Stomach (tissue), 9 donors: ENCODE measurements around the gene PCSK2. TPM values are rescaled to one million over a fixed set of nuclear protein-coding genes. Genes with fewer than 3 reads are reported as not detected.

Experiments
- DNase-seq, 2 donors: peaks; one replicate each; pipeline versions ENCODE4 v3.0.0 to v3.0.0-alpha.2; 2013 to 2019
- H3K27ac ChIP-seq, 5 donors: fragments of 200-600 bp in 4 of 5; sonication (generic) in 4 of 5; one replicate each; pipeline ENCODE4 v1.5.1; 2013 to 2019; ENCODE audit warnings: mild to moderate bottlenecking in 1 of 5, moderate library complexity in 1 of 5
- H3K27me3 ChIP-seq, 3 donors: fragments of 200-600 bp; sonication (generic); one replicate each; pipeline ENCODE4 v1.5.1; 2017 to 2019; ENCODE audit warnings: mixed run types in 1 of 3
- H3K36me3 ChIP-seq, 4 donors: fragments of 200-600 bp; sonication (generic); 1 replicate in 3 of 4; 2 replicates in 1 of 4; pipeline ENCODE4 v1.5.1; 2016 to 2019
- H3K4me1 ChIP-seq, 4 donors: fragments of 200-600 bp; sonication (generic); one replicate each; pipeline ENCODE4 v1.5.1; 2016 to 2019
- H3K4me3 ChIP-seq, 4 donors: fragments of 200-600 bp; sonication (generic) in 3 of 4; one replicate each; pipeline ENCODE4 v1.5.1; 2016 to 2019; ENCODE audit warnings: mild to moderate bottlenecking in 1 of 4
- H3K9me3 ChIP-seq, 4 donors: fragments of 200-600 bp; sonication (generic); one replicate each; pipeline ENCODE4 v1.5.1; 2016 to 2019
- CTCF ChIP-seq, 7 experiments: fragments of 450-650 bp in 4 of 7; fragments of 200-600 bp in 3 of 7; sonication (generic) in 3 of 7; IDR thresholded peaks; one replicate each; pipeline ENCODE4 v1.5.1; 2016 to 2019; ENCODE audit warnings: antibody characterized with exemption in 7 of 7, control low read depth in 2 of 7, mild to moderate bottlenecking in 1 of 7
- EP300 ChIP-seq: sonication (generic); formaldehyde crosslinking; IDR thresholded peaks from one replicate; pipeline ENCODE4 v1.6.1; 2017; ENCODE audit warnings: antibody characterized with exemption
- POLR2A ChIP-seq, 4 donors: fragments of 450-650 bp; IDR thresholded peaks; one replicate each; pipeline ENCODE4 v1.6.1; 2016; ENCODE audit warnings: antibody characterized with exemption in 4 of 4, control low read depth in 2 of 4, mild to moderate bottlenecking in 1 of 4, moderate library complexity in 1 of 4
- POLR2AphosphoS5 ChIP-seq, 3 donors: sonication (generic); formaldehyde crosslinking; IDR thresholded peaks; one replicate each; pipeline ENCODE4 v1.6.1; 2016; ENCODE audit warnings: antibody characterized with exemption in 3 of 3
- WGBS, 5 donors: extraction: QIAGEN DNeasy Blood & Tissue Kit in 3 of 5; methylation state at CpG; one replicate each; pipeline versions ENCODE4 v1.1.5 to v1.1.7; 2013 to 2018; 5-methylcytosine and 5-hydroxymethylcytosine counted together
- intact Hi-C: fragments of 100-400 bp; cut with DNase I; formaldehyde crosslinking; loops from one replicate; pipeline ENCODE4 v1.15.1; 2023; ENCODE audit warnings: low total_unique reads
- polyA plus RNA-seq, 3 donors: library from polyadenylated mRNA; stranded (reverse); fragments of 200-250 nt; gene quantifications; one replicate each; pipeline ENCODE4 v1.2.3, GENCODE V29; 2013
- total RNA-seq, 5 donors: library from RNA; depleted of rRNA; stranded (reverse); fragments of >200 nt; gene quantifications; one replicate each; pipeline versions ENCODE4 v1.1.0 to v1.2.3, GENCODE V29; 2014 to 2016
- donor health status: healthy with polysubstance abuse.
- donor health status: Bipolar disorder and iron deficiency.
- donor health status: healthy.

Gene PCSK2
- total and polyA plus RNA-seq, 8 donors, result 0.15 to 3.7 (median 1.2) TPM; not detected in 2

DNA sequence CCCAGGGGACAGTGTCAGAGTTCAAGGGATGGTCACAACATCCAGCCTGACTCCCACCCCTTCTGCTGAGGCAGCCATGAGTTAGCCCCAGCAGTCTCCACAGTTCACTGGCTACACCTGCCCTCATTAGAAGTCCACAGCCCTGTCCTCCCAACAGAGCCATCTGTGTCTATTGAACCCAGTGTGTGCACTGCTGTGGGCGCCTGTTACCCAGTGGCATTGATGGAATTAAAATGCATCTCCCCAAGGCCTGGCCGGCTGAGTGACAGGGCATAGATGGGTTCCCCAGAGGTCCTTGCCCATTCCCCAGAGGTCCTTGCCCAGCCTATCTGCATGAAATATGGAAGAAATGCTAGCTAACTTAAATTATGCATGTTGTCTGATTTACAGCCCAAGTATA lies 73.3 kb downstream of the PCSK2 start:
- Histone ChIP-seq H3K4me1 (peaks cover 0 to 10% (median 3%) of the 10 kb centered on the region in 4 donors), H3K9me3 (no peaks in the 10 kb centered on the region), H3K27me3 (no peaks in the 10 kb centered on the region), H3K27ac (no peak overlapping the region), H3K4me3 (no peak overlapping the region), H3K36me3 (no peaks in the 10 kb centered on the region)
- intact Hi-C loops, result no loop called here
- TF ChIP-seq POLR2A (IDR thresholded peaks at IDR 0.05) (no peak), EP300 (no peak), POLR2AphosphoS5 (IDR thresholded peaks at IDR 0.05) (no peak), CTCF (IDR thresholded peaks at IDR 0.05) (no peak)
- DNase-seq, result no peak
- WGBS, 5 donors, result 82 to 95% (median 91%) methylated on average over 2 of the region's 2 CpGs

DNA sequence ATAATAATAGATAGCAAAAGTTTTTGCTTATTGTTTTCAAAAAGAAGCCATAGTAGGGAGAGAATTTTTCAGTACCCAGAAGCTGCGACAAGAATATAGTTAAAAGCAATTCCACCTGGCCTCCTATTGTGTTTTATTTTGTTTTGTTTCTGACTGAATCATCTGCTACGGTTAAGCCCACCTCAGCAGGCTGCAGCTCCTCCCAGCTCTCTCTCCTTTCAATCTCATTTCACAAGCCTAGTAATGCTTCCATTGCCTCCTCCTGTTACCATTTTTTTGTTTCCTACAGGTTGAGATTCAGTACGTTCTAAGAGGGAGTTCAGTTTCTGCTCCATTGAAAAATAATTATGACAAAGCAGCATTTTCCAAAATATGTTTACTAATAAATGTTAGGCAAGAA lies 77.9 kb downstream of the PCSK2 start:
- no peak overlapping the region for H3K4me3 ChIP-seq
- H3K27ac ChIP-seq, result no peak overlapping the region
- H3K9me3 ChIP-seq, result no peaks in the 10 kb centered on the region
- intact Hi-C loops, result no loop called here
- TF ChIP-seq POLR2A (IDR thresholded peaks at IDR 0.05) (no peak), EP300 (no peak), CTCF (IDR thresholded peaks at IDR 0.05) (no peak), POLR2AphosphoS5 (IDR thresholded peaks at IDR 0.05) (no peak)
- no peaks in the 10 kb centered on the region for H3K27me3 ChIP-seq
- no peak for DNase-seq
- no peaks in the 10 kb centered on the region for H3K4me1 ChIP-seq
- H3K36me3 ChIP-seq, result no peaks in the 10 kb centered on the region
- 53 to 65% (median 62%) methylated on average over 3 of the region's 3 CpGs for WGBS, 5 donors

GRCh38 chr20:17306427-17306826 lies 79.6 kb downstream of the PCSK2 start:
- WGBS, 5 donors, result 86 to 92% (median 90%) methylated on average over 4 of the region's 4 CpGs
- no peaks in the 10 kb centered on the region for H3K9me3 ChIP-seq

GRCh38 chr20:17314264-17314663 lies 87.4 kb downstream of the PCSK2 start:
- Histone ChIP-seq H3K9me3 (no peaks in the 10 kb centered on the region), H3K4me3 (no peak overlapping the region), H3K27me3 (peaks cover 0 to 30% (median 8%) of the 10 kb centered on the region in 3 donors), H3K4me1 (peaks cover 0 to 17% (median 8%) of the 10 kb centered on the region in 4 donors), H3K36me3 (no peaks in the 10 kb centered on the region), H3K27ac (no peak overlapping the region)
- WGBS, 5 donors, result 68 to 80% (median 75%) methylated on average over 5 of the region's 5 CpGs
- DNase-seq, result no peak
- intact Hi-C loops, result no loop called here
- TF ChIP-seq POLR2A (IDR thresholded peaks at IDR 0.05) (no peak), EP300 (no peak), POLR2AphosphoS5 (IDR thresholded peaks at IDR 0.05) (no peak), CTCF (IDR thresholded peaks at IDR 0.05) (no peak)

More at GRCh38 chr20:17306427-17306826, 79.6 kb downstream of the PCSK2 start:
- intact Hi-C loops, result no loop called here
- Histone ChIP-seq H3K27ac (no peak overlapping the region), H3K27me3 (no peaks in the 10 kb centered on the region), H3K4me1 (no peaks in the 10 kb centered on the region), H3K36me3 (no peaks in the 10 kb centered on the region), H3K4me3 (no peak overlapping the region)
- TF ChIP-seq POLR2A (IDR thresholded peaks at IDR 0.05) (no peak), POLR2AphosphoS5 (IDR thresholded peaks at IDR 0.05) (no peak), CTCF (IDR thresholded peaks at IDR 0.05) (no peak), EP300 (no peak)
- no peak for DNase-seq
